ENCODE data around the gene ATXN7. TPM values are rescaled to one million over a fixed set of nuclear protein-coding genes. Genes with fewer than 3 reads are reported as not detected.

Gene ATXN7
- total RNA-seq, 2 experiments from 2014 or later, result 15.2 to 35.2 TPM

GRCh38 chr3:63955830-63956545 is 92.3 kb downstream of the ATXN7 start:
- DNase-seq (ENCODE audit: low spot score), result no peak
- H3K4me3 ChIP-seq (ENCODE audit: low read depth, low read length, poor library complexity, severe bottlenecking), result no peak overlapping the region
- ChIA-PET CTCF (ENCODE audit: unreplicated experiment) (no interaction called here), POLR2A (interaction anchor here (0.6 to 0.7 kb wide), 4 partner anchors 21 to 93 kb away, joined by 3 to 9 read pairs (median 6); partner anchors contain the start of genes ATXN7 and THOC7)
- no TSS peak for BruUV-seq (replicated peaks)
- no peak overlapping the region for H3K27ac ChIP-seq (ENCODE audit: low read depth, low read length, poor library complexity, severe bottlenecking)
- intact Hi-C loops (cut with micrococcal nuclease; ENCODE audit: unreplicated experiment), result no loop called here
- no peaks in the 10 kb centered on the region for H3K9me3 ChIP-seq (ENCODE audit: low read length)
- no peaks in the 10 kb centered on the region for H3K9me2 ChIP-seq (ENCODE audit: insufficient read depth, low read length)
- no peak overlapping the region for H3K4me2 ChIP-seq (ENCODE audit: low read length)
- peaks cover 4% of the 10 kb centered on the region; the same call in 1 of the 2 replicates for H3K79me2 ChIP-seq (ENCODE audit: insufficient read depth, low read depth, low read length)
- no peak overlapping the region for H2AFZ ChIP-seq (ENCODE audit: low read length)
- peaks cover 17% of the 10 kb centered on the region for H3K4me1 ChIP-seq (ENCODE audit: insufficient read depth, low read length, poor library complexity, severe bottlenecking)
- H3K36me3 ChIP-seq (ENCODE audit: insufficient read depth, low read length), result peaks cover 48% of the 10 kb centered on the region; the same call in 1 of the 2 replicates
- peaks cover 30% of the 10 kb centered on the region for H4K20me1 ChIP-seq (ENCODE audit: insufficient read depth, low read length)
- TF ChIP-seq EZH2phosphoT487 (IDR thresholded peaks at IDR 0.05; ENCODE audit: borderline replicate concordance, low read depth, low read length) (no peak), CTCF (conservative IDR thresholded peaks at IDR 0.05; ENCODE audit: low read length) (no peak)

- intact Hi-C loops (cut with micrococcal nuclease; ENCODE audit: unreplicated experiment), result no loop called here
- BruUV-seq (replicated peaks), result no TSS peak
- Histone ChIP-seq H3K4me3 (ENCODE audit: low read depth, low read length, poor library complexity, severe bottlenecking) (no peak overlapping the region), H3K79me2 (ENCODE audit: insufficient read depth, low read depth, low read length) (peaks cover 4% of the 10 kb centered on the region), H2AFZ (ENCODE audit: low read length) (no peak overlapping the region), H4K20me1 (ENCODE audit: insufficient read depth, low read length) (peaks cover 30% of the 10 kb centered on the region), H3K4me2 (ENCODE audit: low read length) (no peak overlapping the region), H3K27ac (ENCODE audit: low read depth, low read length, poor library complexity, severe bottlenecking) (no peak overlapping the region), H3K9me3 (ENCODE audit: low read length) (no peaks in the 10 kb centered on the region), H3K4me1 (ENCODE audit: insufficient read depth, low read length, poor library complexity, severe bottlenecking) (peaks cover 17% of the 10 kb centered on the region), H3K9me2 (ENCODE audit: insufficient read depth, low read length) (no peaks in the 10 kb centered on the region), H3K36me3 (ENCODE audit: insufficient read depth, low read length) (peaks cover 44% of the 10 kb centered on the region; the same call in 1 of the 2 replicates)
- CTCF ChIA-PET (ENCODE audit: unreplicated experiment), result no interaction called here
- TF ChIP-seq CTCF (conservative IDR thresholded peaks at IDR 0.05; ENCODE audit: low read length) (no peak), EZH2phosphoT487 (IDR thresholded peaks at IDR 0.05; ENCODE audit: borderline replicate concordance, low read depth, low read length) (no peak)
- POLR2A ChIA-PET, result interaction anchor here (0.8 to 1.5 kb wide), 2 partner anchors 25 to 1457 kb away, joined by 3 to 4 read pairs; no protein-coding TSS in a partner anchor
- DNase-seq (ENCODE audit: low spot score), result no peak
Measured at GRCh38 chr3:63959146-63959545, 95.5 kb downstream of the ATXN7 start.

Data from OCI-LY7 (cell line).